ENCODE measurements around the gene MEDAG.

DNA sequence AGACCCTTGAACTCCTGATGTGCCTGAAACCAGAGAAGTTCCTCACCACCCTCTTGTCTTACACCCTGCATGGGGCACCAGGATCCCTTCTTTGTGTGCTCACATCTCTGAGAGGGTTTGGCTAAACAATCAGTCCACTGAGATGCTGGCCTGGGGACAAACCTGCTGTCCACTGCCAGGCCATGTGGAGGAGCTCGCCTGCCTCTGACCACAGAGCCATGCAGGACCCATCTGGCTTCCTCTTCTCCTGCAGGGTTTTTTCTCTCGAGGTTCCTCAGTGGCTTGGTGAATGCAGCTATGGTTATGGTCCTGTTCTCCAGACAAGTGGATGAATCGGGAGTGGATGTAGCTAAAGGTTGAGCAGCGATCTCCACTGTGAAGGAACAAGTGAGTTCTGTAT is 49.1 kb upstream of the MEDAG start:
- TF ChIP-seq, protein P1, sequence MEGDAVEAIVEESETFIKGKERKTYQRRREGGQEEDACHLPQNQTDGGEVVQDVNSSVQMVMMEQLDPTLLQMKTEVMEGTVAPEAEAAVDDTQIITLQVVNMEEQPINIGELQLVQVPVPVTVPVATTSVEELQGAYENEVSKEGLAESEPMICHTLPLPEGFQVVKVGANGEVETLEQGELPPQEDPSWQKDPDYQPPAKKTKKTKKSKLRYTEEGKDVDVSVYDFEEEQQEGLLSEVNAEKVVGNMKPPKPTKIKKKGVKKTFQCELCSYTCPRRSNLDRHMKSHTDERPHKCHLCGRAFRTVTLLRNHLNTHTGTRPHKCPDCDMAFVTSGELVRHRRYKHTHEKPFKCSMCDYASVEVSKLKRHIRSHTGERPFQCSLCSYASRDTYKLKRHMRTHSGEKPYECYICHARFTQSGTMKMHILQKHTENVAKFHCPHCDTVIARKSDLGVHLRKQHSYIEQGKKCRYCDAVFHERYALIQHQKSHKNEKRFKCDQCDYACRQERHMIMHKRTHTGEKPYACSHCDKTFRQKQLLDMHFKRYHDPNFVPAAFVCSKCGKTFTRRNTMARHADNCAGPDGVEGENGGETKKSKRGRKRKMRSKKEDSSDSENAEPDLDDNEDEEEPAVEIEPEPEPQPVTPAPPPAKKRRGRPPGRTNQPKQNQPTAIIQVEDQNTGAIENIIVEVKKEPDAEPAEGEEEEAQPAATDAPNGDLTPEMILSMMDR (IDR thresholded peaks at IDR 0.05; ENCODE audit: low read depth, low read length), result no peak
- TF ChIP-seq EZH2phosphoT487 (IDR thresholded peaks at IDR 0.05; ENCODE audit: low read depth), result no peak
